GM12865 (cell line): ENCODE measurements around the gene LRRC1.
"Not testable (repeated sequence)": the region's sequence is repeated elsewhere in the genome, so short reads cannot be mapped to it uniquely, and the experiment has no call there.

Experiments
- DNase-seq: peaks from one replicate; pipeline ENCODE4 v3.0.0; 2010; ENCODE audit warnings: low read depth
- H3K4me3 ChIP-seq: 2 replicates; pipeline ENCODE4 v1.5.1; 2011; ENCODE audit warnings: mild to moderate bottlenecking, low read depth, low read length, control low read depth
- CTCF ChIP-seq: IDR thresholded peaks from 2 replicates; pipeline ENCODE4 v1.5.1; 2011; ENCODE audit warnings: low read length, control low read depth, low read depth, inconsistent platforms; ENCODE audit not compliant: insufficient read depth; ENCODE audit errors: missing control alignments

LRRC1 gene

GRCh38 chr6:53768636-53769035, 26.2 kb upstream of the LRRC1 start:
- DNase-seq: no peak
- TF ChIP-seq CTCF: no peak
- H3K4me3 ChIP-seq: no peak overlapping the region

- H3K4me3 ChIP-seq: no peak overlapping the region
- DNase-seq: no peak
- TF ChIP-seq CTCF: no peak
Observed at GRCh38 chr6:53770780-53771249, 24.0 kb upstream of the LRRC1 start.

- no peak for DNase-seq
- TF ChIP-seq CTCF: no peak
- H3K4me3 ChIP-seq: no peak overlapping the region
Observed at GRCh38 chr6:53771785-53772624, 22.8 kb upstream of the LRRC1 start.

- no peak for DNase-seq
- no peak for TF ChIP-seq CTCF
- no peak overlapping the region for H3K4me3 ChIP-seq
Observed at GRCh38 chr6:53773044-53773696, 21.6 kb upstream of the LRRC1 start.

- DNase-seq, H3K4me3 ChIP-seq: not testable (repeated sequence)
Observed at GRCh38 chr6:53776152-53776551, 18.7 kb upstream of the LRRC1 start.

- not testable (repeated sequence) for H3K4me3 ChIP-seq, DNase-seq
Observed at GRCh38 chr6:53784991-53785390, 9.8 kb upstream of the LRRC1 start.

GRCh38 chr6:53786832-53787231, 8.0 kb upstream of the LRRC1 start:
- TF ChIP-seq CTCF: no peak

GRCh38 chr6:53790886-53791285, 3.9 kb upstream of the LRRC1 start:
- no peak overlapping the region for H3K4me3 ChIP-seq
- no peak for DNase-seq
- TF ChIP-seq CTCF: no peak

More at GRCh38 chr6:53786832-53787231, 8.0 kb upstream of the LRRC1 start:
- no peak overlapping the region for H3K4me3 ChIP-seq
- no peak for DNase-seq
